LNCaP clone FGC (cell line): ENCODE data around the gene GPR65.

Source experiments
- DNase-seq: peaks from one replicate; pipeline ENCODE4 v3.0.0-alpha.2; 2011; ENCODE audit warnings: low read depth
- H3K4me3 ChIP-seq: 2 replicates; pipeline ENCODE4 v1.5.1; 2011; ENCODE audit warnings: mild to moderate bottlenecking, low read depth, low read length, control low read depth
- TF ChIP-seq, protein P1 (sequence below): IDR thresholded peaks from 2 replicates; pipeline ENCODE4 v1.5.1; 2012; ENCODE audit warnings: mild to moderate bottlenecking; ENCODE audit not compliant: control insufficient read depth, insufficient read depth; ENCODE audit errors: extremely low read depth

The GPR65 gene

DNA sequence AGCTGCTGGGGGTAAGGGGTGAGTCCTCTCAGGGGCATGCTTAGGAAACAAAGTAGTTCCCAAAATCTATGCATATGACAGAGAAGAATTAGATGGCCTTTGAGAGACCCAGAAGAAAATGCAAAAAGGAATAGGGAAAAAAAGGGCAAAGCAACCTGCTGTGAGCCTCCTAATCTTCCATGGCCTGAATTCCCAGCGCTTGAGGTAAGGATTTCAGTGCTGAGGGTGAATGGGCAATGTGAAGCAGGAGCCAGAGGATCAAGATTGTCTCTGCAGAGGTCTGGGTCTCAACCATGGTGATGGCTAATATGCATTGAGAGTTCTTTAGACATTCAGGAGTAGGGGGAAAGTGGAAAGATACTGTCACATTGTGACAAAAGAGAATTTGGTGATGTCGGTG lies 31.5 kb downstream of the GPR65 start:
- DNase-seq: no peak
- no peak overlapping the region for H3K4me3 ChIP-seq
- TF ChIP-seq, protein P1, sequence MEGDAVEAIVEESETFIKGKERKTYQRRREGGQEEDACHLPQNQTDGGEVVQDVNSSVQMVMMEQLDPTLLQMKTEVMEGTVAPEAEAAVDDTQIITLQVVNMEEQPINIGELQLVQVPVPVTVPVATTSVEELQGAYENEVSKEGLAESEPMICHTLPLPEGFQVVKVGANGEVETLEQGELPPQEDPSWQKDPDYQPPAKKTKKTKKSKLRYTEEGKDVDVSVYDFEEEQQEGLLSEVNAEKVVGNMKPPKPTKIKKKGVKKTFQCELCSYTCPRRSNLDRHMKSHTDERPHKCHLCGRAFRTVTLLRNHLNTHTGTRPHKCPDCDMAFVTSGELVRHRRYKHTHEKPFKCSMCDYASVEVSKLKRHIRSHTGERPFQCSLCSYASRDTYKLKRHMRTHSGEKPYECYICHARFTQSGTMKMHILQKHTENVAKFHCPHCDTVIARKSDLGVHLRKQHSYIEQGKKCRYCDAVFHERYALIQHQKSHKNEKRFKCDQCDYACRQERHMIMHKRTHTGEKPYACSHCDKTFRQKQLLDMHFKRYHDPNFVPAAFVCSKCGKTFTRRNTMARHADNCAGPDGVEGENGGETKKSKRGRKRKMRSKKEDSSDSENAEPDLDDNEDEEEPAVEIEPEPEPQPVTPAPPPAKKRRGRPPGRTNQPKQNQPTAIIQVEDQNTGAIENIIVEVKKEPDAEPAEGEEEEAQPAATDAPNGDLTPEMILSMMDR: no peak

DNA sequence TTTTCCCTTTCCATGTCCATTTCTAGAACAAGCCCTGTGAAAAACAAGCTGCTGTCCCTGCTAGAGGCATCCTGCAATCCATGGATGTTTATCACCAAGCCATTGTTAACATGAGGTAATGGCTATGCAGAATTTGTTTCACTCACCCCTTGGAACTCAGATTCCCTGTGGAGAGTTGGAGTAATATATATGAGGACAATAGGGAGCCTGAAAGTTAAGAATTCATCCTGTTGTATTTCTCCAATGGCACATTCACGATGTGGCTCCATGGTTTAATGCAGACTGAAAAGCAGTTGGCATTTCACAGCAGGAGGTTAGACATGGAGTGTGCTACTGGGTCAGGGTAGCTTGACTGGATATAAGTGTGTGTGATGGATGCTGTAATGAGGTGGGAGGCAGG lies 32.4 kb downstream of the GPR65 start:
- TF ChIP-seq, protein P1: no peak
- no peak for DNase-seq
- H3K4me3 ChIP-seq: no peak overlapping the region

DNA sequence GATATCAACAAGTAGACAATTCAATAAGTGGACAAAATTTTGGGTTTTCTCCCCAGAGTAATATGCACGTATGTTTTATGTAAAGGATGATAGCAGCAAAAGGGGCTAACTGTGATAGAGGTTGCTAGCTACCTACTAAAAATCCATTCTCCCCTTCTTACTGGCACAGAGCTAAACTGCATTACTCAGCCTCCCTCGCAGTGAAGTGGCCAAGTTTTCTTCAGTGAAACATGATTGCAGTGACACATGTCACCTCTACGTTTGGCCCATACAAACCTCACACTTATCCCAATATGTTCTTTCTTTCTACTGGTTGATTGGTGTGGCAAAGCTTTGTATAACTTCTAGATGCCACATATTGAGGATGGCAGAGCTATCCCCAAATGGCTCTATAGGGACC lies 34.3 kb downstream of the GPR65 start:
- H3K4me3 ChIP-seq: no peak overlapping the region
- TF ChIP-seq, protein P1: no peak
- no peak for DNase-seq

DNA sequence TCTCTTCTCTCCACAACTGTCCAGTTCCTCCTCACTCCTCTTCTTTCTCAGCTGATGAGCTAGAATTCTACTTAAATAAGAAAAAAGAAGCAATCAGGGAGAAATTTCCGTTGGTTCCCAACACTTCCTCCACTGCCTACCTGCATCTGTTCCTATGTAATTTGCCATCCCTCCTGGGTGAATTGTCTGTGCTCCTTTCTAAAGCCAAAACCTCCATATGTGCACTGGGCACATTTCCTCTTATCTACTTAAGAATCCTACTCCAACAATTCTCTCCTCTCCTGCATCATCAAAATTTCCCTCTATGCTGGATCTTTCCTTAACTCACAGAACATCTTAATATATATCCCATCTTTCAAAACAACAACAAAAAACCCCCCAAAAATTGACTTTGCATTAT lies 35.2 kb downstream of the GPR65 start:
- DNase-seq: no peak
- H3K4me3 ChIP-seq: no peak overlapping the region
- TF ChIP-seq, protein P1: no peak

DNA sequence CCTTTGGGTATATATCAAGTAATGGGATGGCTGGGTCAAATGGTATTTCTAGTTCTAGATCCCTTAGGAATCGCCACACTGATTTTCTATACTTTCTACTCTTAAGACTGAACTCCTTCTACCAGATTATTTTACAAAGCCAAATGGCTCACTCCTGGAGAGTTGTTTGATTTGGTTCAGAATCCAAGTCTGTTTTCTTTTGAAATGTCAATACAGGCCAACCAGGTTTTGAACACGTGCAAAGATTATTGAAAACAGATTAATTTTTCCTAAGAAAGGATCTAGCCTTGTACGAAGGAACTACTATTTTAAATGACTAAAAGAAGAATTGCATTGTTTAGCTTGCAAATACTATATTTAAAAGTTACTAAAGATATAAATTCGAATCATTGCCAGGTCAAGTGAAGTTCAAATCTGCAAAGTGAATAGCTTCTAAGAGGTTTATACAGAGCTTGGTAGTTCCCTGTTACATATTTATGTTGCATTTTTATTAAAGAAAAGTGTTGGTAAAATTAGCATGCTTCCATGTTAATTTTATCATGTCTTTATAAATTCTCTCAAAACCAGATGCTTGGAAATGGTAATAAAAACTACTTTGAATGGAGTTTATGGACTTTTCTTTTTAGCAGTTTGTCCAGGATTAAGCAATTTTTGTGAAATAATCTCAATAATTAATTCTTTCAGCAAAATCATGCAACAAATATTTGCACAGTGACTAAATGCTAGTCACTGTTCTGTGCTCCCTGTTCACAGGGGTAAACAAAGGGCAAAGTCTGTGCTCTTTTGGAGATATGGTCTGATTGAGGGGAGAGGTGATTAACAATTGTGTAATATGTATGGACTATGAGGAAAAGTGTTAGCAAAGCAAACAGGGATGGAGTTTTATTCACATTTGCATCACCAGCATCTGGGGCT lies 38.9 kb downstream of the GPR65 start:
- no peak overlapping the region for H3K4me3 ChIP-seq
- TF ChIP-seq, protein P1: no peak
- DNase-seq: no peak

DNA sequence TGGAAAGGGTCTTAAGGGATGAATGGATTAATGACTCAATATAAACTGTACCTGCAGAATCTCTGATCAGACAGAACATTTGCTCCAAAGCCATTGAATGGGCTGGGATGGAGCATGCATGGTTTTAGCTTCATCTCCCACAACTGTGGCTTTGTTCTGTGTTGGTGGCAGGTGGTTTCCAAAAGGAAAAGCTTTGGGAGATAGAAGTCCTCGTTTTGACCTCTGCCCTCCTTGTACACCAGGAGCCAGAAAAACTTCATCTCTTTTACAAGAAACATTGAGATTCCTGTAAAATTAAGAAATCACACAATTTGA lies 39.5 kb downstream of the GPR65 start:
- H3K4me3 ChIP-seq: no peak overlapping the region
- DNase-seq: no peak
- TF ChIP-seq, protein P1: no peak
